Measurements from ENCODE around the gene ZNF574. TPM values are rescaled to one million over a fixed set of nuclear protein-coding genes. Genes with fewer than 3 reads are reported as not detected.

Gene ZNF574
- total and polyA plus RNA-seq, 2 of the 8 experiments (the other 6 are each of a cell fraction or from before 2014, with no cell fraction given), result 27.0 to 38.8 TPM

DNA sequence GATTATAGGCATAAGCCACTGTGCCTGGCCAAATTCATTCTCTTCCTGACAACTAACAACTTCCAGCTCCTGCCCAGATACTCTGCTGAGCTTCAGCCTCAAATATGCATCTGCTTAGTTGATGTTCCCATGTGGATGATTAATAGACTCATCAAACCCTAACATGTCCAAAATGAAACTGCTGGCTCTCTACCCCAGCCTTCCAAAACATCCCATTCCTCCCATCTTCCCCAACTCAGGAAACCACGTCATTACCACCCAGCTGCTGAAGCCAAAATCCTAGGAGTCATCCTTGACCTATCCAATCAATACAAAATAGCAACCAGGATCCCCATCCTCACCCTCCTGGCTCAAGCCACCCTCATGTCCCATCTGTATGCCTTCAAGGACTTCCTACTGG lies 35.4 kb downstream of the ZNF574 start (continued):
- TF ChIP-seq SAP30 (IDR thresholded peaks at IDR 0.05; ENCODE audit: insufficient read depth, insufficient replicate concordance, low read length) (no peak), MAFK (IDR thresholded peaks at IDR 0.05; ENCODE audit: low read depth, low read length) (no peak)
